ENCODE data around the gene PBX1. TPM values are rescaled to one million over a fixed set of nuclear protein-coding genes. Genes with fewer than 3 reads are reported as not detected.

Gene PBX1
- total and polyA plus RNA-seq, 4 donors: 2.2 to 17.3 (median 5.1) TPM

DNA sequence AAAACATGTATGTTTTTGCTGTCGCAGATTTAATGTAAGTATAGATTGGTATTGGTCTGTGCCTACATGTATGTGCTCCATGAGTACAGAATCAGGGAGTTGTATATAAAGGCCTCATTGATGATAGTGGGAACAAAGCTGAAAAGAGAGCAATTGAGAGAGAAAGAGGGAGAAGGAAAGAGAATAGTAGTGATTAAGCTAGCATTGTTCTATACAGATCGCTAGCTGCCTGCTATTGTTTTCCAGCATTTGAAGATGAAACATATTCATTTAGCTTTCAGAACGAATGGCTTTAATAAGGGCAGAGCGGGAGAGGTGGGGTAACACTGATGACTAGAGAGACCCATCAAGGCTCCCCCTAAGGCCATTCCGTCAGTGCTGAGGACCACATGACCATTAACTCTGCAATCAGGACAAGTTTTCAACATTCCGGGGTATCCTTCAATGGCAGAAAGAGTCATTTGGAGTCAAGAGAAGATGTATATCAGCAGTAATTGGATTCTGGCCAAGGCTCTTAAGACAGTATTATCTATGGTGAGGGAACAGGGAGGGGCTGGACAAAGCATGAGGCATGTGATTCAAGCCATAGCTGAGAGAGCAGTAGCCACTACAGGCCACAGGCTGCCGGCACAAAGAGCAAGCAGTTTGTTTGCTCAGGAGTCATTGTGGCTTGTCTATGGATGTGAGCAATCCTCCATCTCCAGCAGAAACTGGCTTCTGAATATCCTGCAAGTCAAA is 176.5 kb downstream of the PBX1 start:
- TF ChIP-seq, protein P1, sequence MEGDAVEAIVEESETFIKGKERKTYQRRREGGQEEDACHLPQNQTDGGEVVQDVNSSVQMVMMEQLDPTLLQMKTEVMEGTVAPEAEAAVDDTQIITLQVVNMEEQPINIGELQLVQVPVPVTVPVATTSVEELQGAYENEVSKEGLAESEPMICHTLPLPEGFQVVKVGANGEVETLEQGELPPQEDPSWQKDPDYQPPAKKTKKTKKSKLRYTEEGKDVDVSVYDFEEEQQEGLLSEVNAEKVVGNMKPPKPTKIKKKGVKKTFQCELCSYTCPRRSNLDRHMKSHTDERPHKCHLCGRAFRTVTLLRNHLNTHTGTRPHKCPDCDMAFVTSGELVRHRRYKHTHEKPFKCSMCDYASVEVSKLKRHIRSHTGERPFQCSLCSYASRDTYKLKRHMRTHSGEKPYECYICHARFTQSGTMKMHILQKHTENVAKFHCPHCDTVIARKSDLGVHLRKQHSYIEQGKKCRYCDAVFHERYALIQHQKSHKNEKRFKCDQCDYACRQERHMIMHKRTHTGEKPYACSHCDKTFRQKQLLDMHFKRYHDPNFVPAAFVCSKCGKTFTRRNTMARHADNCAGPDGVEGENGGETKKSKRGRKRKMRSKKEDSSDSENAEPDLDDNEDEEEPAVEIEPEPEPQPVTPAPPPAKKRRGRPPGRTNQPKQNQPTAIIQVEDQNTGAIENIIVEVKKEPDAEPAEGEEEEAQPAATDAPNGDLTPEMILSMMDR (IDR thresholded peaks at IDR 0.05; ENCODE audit: low read depth, low read length, missing input control): no peak
- TF ChIP-seq RAD21 (IDR thresholded peaks at IDR 0.05) (no peak), HNF4G (IDR thresholded peaks at IDR 0.05) (no peak), NR2F2 (IDR thresholded peaks at IDR 0.05) (no peak), JUND (IDR thresholded peaks at IDR 0.05) (no peak), EGR1 (IDR thresholded peaks at IDR 0.05; ENCODE audit: low read depth in 2 of 2) (no peak), FOXA1 (IDR thresholded peaks at IDR 0.05) (no peak), SP1 (IDR thresholded peaks at IDR 0.05) (no peak), TAF1 (conservative IDR thresholded peaks at IDR 0.05) (no peak), YY1 (IDR thresholded peaks at IDR 0.05) (no peak), FOXA2 (IDR thresholded peaks at IDR 0.05) (no peak), GABPA (IDR thresholded peaks at IDR 0.05 in 1 of 2, conservative IDR thresholded peaks at IDR 0.05 in 1 of 2) (no peak), RXRA (IDR thresholded peaks at IDR 0.05) (no peak), HNF4A (conservative IDR thresholded peaks at IDR 0.05) (no peak)
- TF ChIP-seq, protein P2, sequence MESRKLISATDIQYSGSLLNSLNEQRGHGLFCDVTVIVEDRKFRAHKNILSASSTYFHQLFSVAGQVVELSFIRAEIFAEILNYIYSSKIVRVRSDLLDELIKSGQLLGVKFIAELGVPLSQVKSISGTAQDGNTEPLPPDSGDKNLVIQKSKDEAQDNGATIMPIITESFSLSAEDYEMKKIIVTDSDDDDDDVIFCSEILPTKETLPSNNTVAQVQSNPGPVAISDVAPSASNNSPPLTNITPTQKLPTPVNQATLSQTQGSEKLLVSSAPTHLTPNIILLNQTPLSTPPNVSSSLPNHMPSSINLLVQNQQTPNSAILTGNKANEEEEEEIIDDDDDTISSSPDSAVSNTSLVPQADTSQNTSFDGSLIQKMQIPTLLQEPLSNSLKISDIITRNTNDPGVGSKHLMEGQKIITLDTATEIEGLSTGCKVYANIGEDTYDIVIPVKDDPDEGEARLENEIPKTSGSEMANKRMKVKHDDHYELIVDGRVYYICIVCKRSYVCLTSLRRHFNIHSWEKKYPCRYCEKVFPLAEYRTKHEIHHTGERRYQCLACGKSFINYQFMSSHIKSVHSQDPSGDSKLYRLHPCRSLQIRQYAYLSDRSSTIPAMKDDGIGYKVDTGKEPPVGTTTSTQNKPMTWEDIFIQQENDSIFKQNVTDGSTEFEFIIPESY (IDR thresholded peaks at IDR 0.05): no peak
- TF ChIP-seq, protein P3, sequence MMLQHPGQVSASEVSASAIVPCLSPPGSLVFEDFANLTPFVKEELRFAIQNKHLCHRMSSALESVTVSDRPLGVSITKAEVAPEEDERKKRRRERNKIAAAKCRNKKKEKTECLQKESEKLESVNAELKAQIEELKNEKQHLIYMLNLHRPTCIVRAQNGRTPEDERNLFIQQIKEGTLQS (IDR thresholded peaks at IDR 0.05): no peak
- TF ChIP-seq, protein P4, sequence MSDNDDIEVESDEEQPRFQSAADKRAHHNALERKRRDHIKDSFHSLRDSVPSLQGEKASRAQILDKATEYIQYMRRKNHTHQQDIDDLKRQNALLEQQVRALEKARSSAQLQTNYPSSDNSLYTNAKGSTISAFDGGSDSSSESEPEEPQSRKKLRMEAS (IDR thresholded peaks at IDR 0.05): no peak
- TF ChIP-seq, protein P5, sequence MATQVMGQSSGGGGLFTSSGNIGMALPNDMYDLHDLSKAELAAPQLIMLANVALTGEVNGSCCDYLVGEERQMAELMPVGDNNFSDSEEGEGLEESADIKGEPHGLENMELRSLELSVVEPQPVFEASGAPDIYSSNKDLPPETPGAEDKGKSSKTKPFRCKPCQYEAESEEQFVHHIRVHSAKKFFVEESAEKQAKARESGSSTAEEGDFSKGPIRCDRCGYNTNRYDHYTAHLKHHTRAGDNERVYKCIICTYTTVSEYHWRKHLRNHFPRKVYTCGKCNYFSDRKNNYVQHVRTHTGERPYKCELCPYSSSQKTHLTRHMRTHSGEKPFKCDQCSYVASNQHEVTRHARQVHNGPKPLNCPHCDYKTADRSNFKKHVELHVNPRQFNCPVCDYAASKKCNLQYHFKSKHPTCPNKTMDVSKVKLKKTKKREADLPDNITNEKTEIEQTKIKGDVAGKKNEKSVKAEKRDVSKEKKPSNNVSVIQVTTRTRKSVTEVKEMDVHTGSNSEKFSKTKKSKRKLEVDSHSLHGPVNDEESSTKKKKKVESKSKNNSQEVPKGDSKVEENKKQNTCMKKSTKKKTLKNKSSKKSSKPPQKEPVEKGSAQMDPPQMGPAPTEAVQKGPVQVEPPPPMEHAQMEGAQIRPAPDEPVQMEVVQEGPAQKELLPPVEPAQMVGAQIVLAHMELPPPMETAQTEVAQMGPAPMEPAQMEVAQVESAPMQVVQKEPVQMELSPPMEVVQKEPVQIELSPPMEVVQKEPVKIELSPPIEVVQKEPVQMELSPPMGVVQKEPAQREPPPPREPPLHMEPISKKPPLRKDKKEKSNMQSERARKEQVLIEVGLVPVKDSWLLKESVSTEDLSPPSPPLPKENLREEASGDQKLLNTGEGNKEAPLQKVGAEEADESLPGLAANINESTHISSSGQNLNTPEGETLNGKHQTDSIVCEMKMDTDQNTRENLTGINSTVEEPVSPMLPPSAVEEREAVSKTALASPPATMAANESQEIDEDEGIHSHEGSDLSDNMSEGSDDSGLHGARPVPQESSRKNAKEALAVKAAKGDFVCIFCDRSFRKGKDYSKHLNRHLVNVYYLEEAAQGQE (IDR thresholded peaks at IDR 0.05): no peak
- Histone ChIP-seq H3K9me3 (ENCODE audit: control insufficient read depth in 4 of 4, low read length in 3 of 4) (no peaks in the 10 kb centered on the region), H3K9ac (ENCODE audit: low read depth in 1 of 2, low read length in 2 of 2) (no peak overlapping the region), H3K36me3 (ENCODE audit: control insufficient read depth in 4 of 4, insufficient read depth in 3 of 4, low read depth in 1 of 4, low read length in 3 of 4) (no peaks in the 10 kb centered on the region), H3K4me3 (ENCODE audit: low read depth in 1 of 3, low read length in 3 of 3) (no peak overlapping the region), H3K4me1 (ENCODE audit: control insufficient read depth in 4 of 4, insufficient read depth in 4 of 4, low read length in 3 of 4) (no peaks in the 10 kb centered on the region), H3K27me3 (ENCODE audit: control insufficient read depth in 4 of 4, insufficient read depth in 4 of 4, low read length in 3 of 4) (no peaks in the 10 kb centered on the region), H3K27ac (ENCODE audit: low read depth in 1 of 2, low read length in 2 of 2) (no peak overlapping the region)
- no peak for DNase-seq (ENCODE audit: low spot score)
- 94% methylated on average over 7 of the region's 7 CpGs for WGBS
